GM12873 (cell line): Measurements from ENCODE around the gene GDPD5.

ENCODE experiments used
- TF ChIP-seq, protein P1 (sequence below): IDR thresholded peaks from 2 replicates; pipeline ENCODE4 v1.5.1; 2012; ENCODE audit warnings: low read depth, mild to moderate bottlenecking, moderate library complexity, low read length, control low read depth; ENCODE audit not compliant: insufficient read depth; ENCODE audit errors: missing control alignments

The GDPD5 gene

DNA sequence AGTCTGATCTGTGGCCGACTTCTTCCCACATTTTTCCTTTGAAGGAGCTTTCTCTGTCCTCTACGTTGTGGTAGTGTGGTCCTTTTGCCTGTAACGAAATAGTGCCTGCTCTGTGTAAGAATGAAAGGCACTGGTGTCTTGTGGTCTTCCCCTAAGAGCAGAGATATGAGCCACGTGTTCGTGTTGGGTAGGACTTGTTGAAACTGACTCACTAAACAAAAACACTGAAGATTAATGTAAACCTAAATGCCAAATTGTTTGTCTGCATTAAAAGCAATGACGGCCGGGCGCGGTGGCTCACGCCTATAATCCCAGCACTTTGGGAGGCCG is 136.5 kb downstream of the GDPD5 start:
- TF ChIP-seq, protein P1, sequence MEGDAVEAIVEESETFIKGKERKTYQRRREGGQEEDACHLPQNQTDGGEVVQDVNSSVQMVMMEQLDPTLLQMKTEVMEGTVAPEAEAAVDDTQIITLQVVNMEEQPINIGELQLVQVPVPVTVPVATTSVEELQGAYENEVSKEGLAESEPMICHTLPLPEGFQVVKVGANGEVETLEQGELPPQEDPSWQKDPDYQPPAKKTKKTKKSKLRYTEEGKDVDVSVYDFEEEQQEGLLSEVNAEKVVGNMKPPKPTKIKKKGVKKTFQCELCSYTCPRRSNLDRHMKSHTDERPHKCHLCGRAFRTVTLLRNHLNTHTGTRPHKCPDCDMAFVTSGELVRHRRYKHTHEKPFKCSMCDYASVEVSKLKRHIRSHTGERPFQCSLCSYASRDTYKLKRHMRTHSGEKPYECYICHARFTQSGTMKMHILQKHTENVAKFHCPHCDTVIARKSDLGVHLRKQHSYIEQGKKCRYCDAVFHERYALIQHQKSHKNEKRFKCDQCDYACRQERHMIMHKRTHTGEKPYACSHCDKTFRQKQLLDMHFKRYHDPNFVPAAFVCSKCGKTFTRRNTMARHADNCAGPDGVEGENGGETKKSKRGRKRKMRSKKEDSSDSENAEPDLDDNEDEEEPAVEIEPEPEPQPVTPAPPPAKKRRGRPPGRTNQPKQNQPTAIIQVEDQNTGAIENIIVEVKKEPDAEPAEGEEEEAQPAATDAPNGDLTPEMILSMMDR = no peak

DNA sequence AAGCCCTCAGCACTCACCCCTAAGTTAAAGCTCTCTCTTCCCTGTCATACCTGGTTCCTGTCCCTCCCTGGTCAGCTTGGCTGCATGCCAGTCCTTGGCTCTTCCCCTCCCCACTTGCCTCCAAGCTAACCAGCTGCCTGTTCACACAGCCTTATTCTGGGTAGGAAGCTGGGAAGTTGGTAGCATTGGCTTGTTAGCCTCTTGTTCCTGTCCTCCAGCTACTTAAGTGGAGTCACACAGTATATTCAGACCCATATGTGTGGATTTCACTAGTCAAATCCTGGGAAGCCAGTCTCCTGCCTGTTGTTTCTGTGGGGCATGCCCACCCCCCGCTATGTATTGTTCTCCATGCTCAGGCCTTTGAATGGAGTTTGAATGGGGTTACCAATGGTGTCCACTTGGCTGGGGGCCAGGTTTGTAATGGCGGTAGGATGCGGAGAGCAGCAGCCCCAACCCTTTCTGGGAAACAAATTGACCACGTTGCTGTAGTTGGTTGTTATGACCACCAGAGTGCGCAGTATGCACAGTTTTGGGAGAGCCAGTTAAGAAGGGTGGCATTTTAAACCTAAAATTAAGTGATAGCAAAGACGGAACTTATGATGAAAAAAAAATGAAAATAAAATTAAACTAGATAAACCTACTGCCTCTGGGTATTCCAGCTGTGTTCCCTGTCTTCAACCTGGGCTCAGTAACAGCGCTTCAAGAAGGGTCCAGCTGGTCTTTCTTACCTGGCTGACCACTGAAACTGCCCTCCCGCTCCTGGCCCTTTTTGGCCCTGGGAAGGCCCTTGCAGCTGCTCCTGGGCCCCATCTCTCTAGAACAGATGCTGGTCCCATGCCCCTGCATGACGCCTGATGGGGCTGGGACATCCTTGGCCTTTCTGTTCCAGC is 137.1 kb downstream of the GDPD5 start:
- TF ChIP-seq, protein P1 = peak; percentile 75

DNA sequence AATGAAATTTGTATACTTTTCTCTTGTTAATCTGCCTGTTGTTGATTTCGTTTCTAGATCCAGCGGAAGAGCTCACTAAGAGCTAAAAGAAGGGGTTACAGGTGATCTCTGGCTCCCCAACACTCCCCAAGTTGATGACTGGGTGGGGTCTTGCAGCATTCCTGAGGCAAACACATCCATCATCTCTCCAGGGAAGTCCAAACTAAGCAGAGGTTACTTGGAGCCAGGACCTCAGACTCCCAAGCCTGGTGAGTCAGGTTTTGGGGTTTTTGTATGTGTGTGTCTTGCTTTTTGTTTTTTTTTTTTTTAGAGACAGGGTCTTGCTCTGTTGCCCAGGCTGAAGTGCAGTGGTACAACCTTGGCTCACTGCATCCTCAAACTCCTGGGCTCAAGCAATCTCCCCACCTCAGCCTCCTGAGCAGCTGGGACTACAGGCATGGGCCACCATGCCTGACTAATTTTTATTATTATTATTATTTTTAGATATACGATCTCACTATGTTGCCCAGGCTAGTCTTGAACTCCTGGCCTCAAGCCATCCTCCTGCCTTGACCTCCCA is 137.9 kb downstream of the GDPD5 start:
- TF ChIP-seq, protein P1 = no peak

DNA sequence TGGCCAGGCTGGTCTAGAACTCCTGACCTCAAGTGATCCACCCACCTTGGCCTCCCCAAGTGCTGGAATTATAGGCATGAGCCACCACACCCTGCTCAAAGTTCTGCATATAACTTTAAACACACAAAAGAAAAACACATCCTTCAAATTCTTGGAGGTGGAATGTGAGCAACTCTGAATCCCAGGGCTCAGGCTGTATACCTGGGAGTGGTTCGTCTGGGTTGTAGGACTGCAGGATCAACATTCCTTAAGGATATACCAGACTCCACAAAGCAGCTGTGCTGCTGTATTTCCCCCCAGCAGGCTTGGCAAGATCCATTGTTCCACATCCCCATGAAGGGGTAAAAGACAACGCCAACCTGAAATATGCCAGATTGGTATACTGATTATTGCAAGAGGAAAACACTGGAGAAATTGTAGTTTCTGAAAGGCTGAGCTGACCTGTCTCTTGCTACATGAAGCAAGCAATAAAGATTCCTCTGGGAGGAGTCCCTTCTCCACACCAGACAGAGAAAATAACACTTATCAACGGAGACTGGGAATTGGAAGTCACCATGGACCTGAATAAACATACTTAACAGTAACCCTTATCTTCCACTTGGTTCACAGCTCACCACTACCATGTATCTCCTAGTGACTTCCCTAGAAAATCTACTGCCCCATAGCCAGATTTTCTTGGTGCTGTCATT is 138.7 kb downstream of the GDPD5 start:
- TF ChIP-seq, protein P1 = no peak
